Left lung (tissue), 10 donors: ENCODE data around the gene LRRK1. TPM values are rescaled to one million over a fixed set of nuclear protein-coding genes. Genes with fewer than 3 reads are reported as not detected.

ENCODE experiments used
- ATAC-seq: fragments of 200-7000 bp; cut with Tn5 transposase; one replicate; pipeline ENCODE4 v1.9.1; 2020; ENCODE audit warnings: moderate library complexity
- DNase-seq, 4 donors: peaks; one replicate each; pipeline ENCODE4 v3.0.0-alpha.2; 2013 to 2020
- H3K27ac ChIP-seq, 2 donors: fragments of 200-600 bp; sonication (generic) in 1 of 2; one replicate each; pipeline versions ENCODE4 v1.5.0 to v1.8.0; 2020 to 2021
- H3K27me3 ChIP-seq, 2 donors: fragments of 200-600 bp; sonication (generic) in 1 of 2; one replicate each; pipeline versions ENCODE4 v1.5.0 to v1.8.0; 2020 to 2021
- H3K36me3 ChIP-seq, 2 donors: fragments of 200-600 bp; sonication (generic) in 1 of 2; one replicate each; pipeline versions ENCODE4 v1.5.0 to v1.8.0; 2020 to 2021
- H3K4me1 ChIP-seq, 2 donors: fragments of 200-600 bp; one replicate each; pipeline ENCODE4 v1.8.0; 2021
- H3K4me3 ChIP-seq, 2 donors: fragments of 200-600 bp; sonication (generic) in 1 of 2; one replicate each; pipeline versions ENCODE4 v1.5.0 to v1.8.0; 2020 to 2021; ENCODE audit warnings: mild to moderate bottlenecking in 1 of 2
- H3K9me3 ChIP-seq, 2 donors: fragments of 200-600 bp; sonication (generic) in 1 of 2; one replicate each; pipeline versions ENCODE4 v1.5.0 to v1.8.0; 2020 to 2021
- CTCF ChIP-seq, 2 donors: fragments of 200-600 bp; sonication (generic) in 1 of 2; IDR thresholded peaks; one replicate each; pipeline versions ENCODE4 v1.5.0 to v1.8.0; 2021; ENCODE audit warnings: antibody characterized with exemption in 2 of 2
- intact Hi-C, 2 donors: fragments of 100-400 bp; cut with DNase I; formaldehyde crosslinking; loops; one replicate each; pipeline versions ENCODE4 v1.11.2 to v1.14.2; 2022
- polyA plus RNA-seq, 6 donors: library from polyadenylated mRNA; unstranded; fragments of 120-200 nt; gene quantifications; one replicate each; pipeline ENCODE4 v1.2.1, GENCODE V29; 2013; ENCODE audit not compliant: insufficient read length in 6 of 6
- total RNA-seq, 2 donors: library from RNA; stranded (reverse); fragmentation: NEBNext Ultra II Directional; extraction: Animal tissue kit (Norgen Biotek cat#: 25700); gene quantifications; one replicate each; pipeline ENCODE4 v1.2.1, GENCODE V29; 2021
- donor health status: DM: no; HTN: yes; CAD: no.
- donor health status: DM: no; HTN: no; CAD: no.

Gene LRRK1
- total and polyA plus RNA-seq, 8 donors = 1.9 to 24.2 (median 3.0) TPM

GRCh38 chr15:100928632-100929280, 9.6 kb downstream of the LRRK1 start:
- ATAC-seq = peak; percentile 69
- H3K4me1 ChIP-seq = peaks cover 0 to 10% of the 10 kb centered on the region in 2 donors
- intact Hi-C loops = no loop called here
- peaks cover 0 to 40% of the 10 kb centered on the region in 2 donors for H3K36me3 ChIP-seq
- no peaks in the 10 kb centered on the region for H3K27me3 ChIP-seq
- TF ChIP-seq CTCF (IDR thresholded peaks at IDR 0.05) = no peak
- H3K9me3 ChIP-seq = no peaks in the 10 kb centered on the region
- peak in 1 of 4 donors; percentile 40 for DNase-seq
- H3K27ac ChIP-seq = no peak overlapping the region
- H3K4me3 ChIP-seq = no peak overlapping the region

DNA sequence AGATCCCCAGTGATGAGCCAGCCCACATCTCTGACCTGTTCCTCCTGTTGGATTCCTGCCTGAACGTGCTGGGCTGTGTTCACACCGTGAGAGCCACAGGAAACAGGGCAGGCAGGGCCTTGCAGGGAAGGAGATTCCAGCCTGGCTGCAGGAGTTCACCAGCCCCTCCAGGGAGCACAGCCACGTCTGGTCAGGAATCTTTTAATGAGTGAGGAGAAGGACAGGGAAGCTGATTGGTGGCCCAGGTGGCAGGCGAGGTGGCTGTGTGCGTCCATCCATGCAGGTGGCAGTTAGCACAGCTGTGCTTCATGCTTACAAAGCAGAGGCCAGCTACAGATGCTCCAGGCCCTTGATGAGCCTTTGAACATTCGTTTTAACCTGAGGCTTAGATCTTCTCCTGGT, 10.5 kb downstream of the LRRK1 start:
- Histone ChIP-seq H3K27me3 (no peaks in the 10 kb centered on the region), H3K27ac (no peak overlapping the region), H3K36me3 (peaks cover 0 to 33% of the 10 kb centered on the region in 2 donors), H3K4me1 (peaks cover 0 to 10% of the 10 kb centered on the region in 2 donors), H3K9me3 (no peaks in the 10 kb centered on the region), H3K4me3 (no peak overlapping the region)
- no peak for TF ChIP-seq CTCF (IDR thresholded peaks at IDR 0.05)
- no peak for ATAC-seq
- intact Hi-C loops = no loop called here
- DNase-seq = no peak

DNA sequence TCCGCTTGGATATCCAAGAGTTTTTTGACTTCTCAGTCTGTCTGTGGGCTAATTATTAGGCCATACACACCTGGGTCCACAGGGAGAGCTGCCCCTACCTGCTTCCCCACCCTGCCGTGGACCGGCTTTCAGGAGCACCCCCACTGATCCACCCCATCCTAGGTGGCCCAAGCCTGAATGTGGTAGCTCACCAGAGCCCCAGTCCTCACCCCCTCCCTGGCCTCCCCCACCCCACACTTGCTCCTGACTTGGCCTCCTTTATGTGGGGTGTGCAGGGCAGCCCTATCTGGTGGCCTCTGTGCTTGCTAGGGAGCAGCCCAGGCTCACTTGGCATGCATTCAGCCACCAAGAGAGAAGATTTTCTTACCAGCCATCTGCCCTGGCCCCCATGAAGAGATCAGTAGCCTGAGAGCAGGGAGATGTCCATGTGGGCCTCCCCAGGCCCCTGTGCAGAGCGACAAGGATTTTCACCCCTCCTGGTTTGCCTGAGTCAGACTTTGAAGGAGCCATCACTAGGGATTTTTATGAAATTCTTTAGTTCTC, 11.2 kb downstream of the LRRK1 start:
- Histone ChIP-seq H3K9me3 (no peaks in the 10 kb centered on the region), H3K36me3 (peaks cover 0 to 26% of the 10 kb centered on the region in 2 donors), H3K4me3 (no peak overlapping the region), H3K27ac (no peak overlapping the region), H3K4me1 (peaks cover 0 to 10% of the 10 kb centered on the region in 2 donors), H3K27me3 (no peaks in the 10 kb centered on the region)
- intact Hi-C loops = no loop called here
- no peak for ATAC-seq
- no peak for TF ChIP-seq CTCF (IDR thresholded peaks at IDR 0.05)
- DNase-seq = no peak

- Histone ChIP-seq H3K4me3 (no peak overlapping the region), H3K4me1 (peaks cover 0 to 10% of the 10 kb centered on the region in 2 donors), H3K9me3 (no peaks in the 10 kb centered on the region), H3K36me3 (peaks cover 0 to 17% of the 10 kb centered on the region in 2 donors), H3K27ac (no peak overlapping the region), H3K27me3 (no peaks in the 10 kb centered on the region)
- TF ChIP-seq CTCF (IDR thresholded peaks at IDR 0.05) = no peak
- no peak for ATAC-seq
- intact Hi-C loops = no loop called here
- no peak for DNase-seq
These were observed 12.2 kb downstream of the LRRK1 start for GRCh38 chr15:100931143-100931890.

DNA sequence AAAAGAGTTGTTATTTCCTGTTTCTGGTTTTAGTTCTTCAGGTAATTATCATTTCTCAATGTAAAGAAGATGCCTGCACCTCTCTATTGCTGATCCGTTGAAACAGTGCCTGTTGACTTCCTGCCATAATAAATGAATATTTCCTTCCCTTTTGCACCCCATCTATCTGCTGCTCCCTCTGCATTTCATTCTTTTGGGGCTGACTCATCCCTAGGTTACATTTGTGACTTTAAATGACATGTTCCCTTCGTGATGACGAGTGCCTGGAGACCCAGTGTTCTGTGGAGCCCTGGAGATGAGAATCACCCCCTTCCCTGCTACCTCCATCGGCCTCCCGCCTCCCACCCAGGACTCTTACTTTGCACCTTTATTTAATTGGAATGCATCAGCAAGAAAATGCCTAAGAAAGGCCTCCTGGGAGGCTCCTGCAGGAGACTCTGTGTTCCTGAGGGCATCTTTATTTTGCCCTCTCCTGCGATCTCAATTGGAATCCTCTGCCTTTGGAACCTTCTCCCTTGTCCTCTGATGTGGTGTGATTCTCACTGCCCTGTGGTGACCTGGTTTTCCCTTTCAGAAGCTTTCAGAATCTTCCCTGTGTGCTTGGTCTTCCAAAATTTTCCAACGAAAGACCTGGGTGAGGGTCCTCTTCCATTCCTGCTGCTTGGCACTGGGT, 13.7 kb downstream of the LRRK1 start:
- no peak for DNase-seq
- H3K27ac ChIP-seq = peak overlapping the region in 1 of 2 donors; percentile 43
- H3K27me3 ChIP-seq = no peaks in the 10 kb centered on the region
- no peak for TF ChIP-seq CTCF (IDR thresholded peaks at IDR 0.05)
- H3K36me3 ChIP-seq = peaks cover 0 to 4% of the 10 kb centered on the region in 2 donors
- peaks cover 0 to 10% of the 10 kb centered on the region in 2 donors for H3K4me1 ChIP-seq
- H3K9me3 ChIP-seq = no peaks in the 10 kb centered on the region
- intact Hi-C loops = no loop called here
- ATAC-seq = no peak
- no peak overlapping the region for H3K4me3 ChIP-seq
